Fibroblast of lung (primary cell): ENCODE measurements around the gene TEX52. TPM values are rescaled to one million over a fixed set of nuclear protein-coding genes. Genes with fewer than 3 reads are reported as not detected.
A peak's percentile ranks its signal among the peaks of the same experiment; 100 is the strongest.

ENCODE experiments used
- DNase-seq, 2 donors: peaks; one replicate each; pipeline versions ENCODE4 v3.0.0 to v3.0.0-alpha.2; 2010; ENCODE audit warnings: low read depth in 2 of 2
- H2AFZ ChIP-seq: 2 replicates; pipeline ENCODE4 v1.5.1; 2012; ENCODE audit warnings: low read length, control low read depth, inconsistent platforms
- H3K27ac ChIP-seq: 2 replicates; pipeline ENCODE4 v1.5.1; 2011; ENCODE audit warnings: low read length, control low read depth; ENCODE audit not compliant: insufficient read depth
- H3K27me3 ChIP-seq: 2 replicates; pipeline ENCODE4 v1.5.1; 2011; ENCODE audit warnings: mild to moderate bottlenecking, low read length; ENCODE audit not compliant: control insufficient read depth, insufficient read depth
- H3K36me3 ChIP-seq: 2 replicates; pipeline ENCODE4 v1.5.1; 2011; ENCODE audit warnings: low read length; ENCODE audit not compliant: control insufficient read depth, insufficient read depth
- H3K4me1 ChIP-seq: 2 replicates; pipeline ENCODE4 v1.5.1; 2011; ENCODE audit warnings: low read length; ENCODE audit not compliant: control insufficient read depth, insufficient read depth; ENCODE audit errors: extremely low read depth
- H3K4me2 ChIP-seq: 2 replicates; pipeline ENCODE4 v1.5.1; 2011; ENCODE audit warnings: low read length, control low read depth; ENCODE audit not compliant: insufficient read depth; ENCODE audit errors: extremely low read depth
- H3K4me3 ChIP-seq, 4 experiments: fragments of 200-600 bp in 1 of 4; sonication (generic) in 1 of 4; replicated peaks in 1 of 4; 2 replicates each; pipeline ENCODE4 v1.5.1; 2011 to 2016; ENCODE audit warnings: low read length in 4 of 4, low read depth in 3 of 4, mild to moderate bottlenecking in 3 of 4, control low read depth in 2 of 4, inconsistent platforms in 1 of 4, mixed read lengths in 1 of 4; ENCODE audit not compliant: insufficient read depth in 1 of 4; ENCODE audit errors: control extremely low read depth in 1 of 4
- H3K79me2 ChIP-seq: 2 replicates; pipeline ENCODE4 v1.5.1; 2012; ENCODE audit warnings: mild to moderate bottlenecking, low read length, inconsistent platforms; ENCODE audit not compliant: control insufficient read depth, insufficient read depth
- H3K9ac ChIP-seq: 2 replicates; pipeline ENCODE4 v1.5.1; 2011; ENCODE audit warnings: mild to moderate bottlenecking, low read length, control low read depth; ENCODE audit not compliant: insufficient read depth
- H3K9me3 ChIP-seq: 2 replicates; pipeline ENCODE4 v1.5.1; 2012; ENCODE audit warnings: low read depth, low read length; ENCODE audit not compliant: control insufficient read depth, insufficient read depth
- H4K20me1 ChIP-seq: 2 replicates; pipeline ENCODE4 v1.5.1; 2011; ENCODE audit warnings: low read length; ENCODE audit not compliant: control insufficient read depth, insufficient read depth; ENCODE audit errors: extremely low read depth
- EZH2 ChIP-seq: IDR thresholded peaks from 2 replicates; pipeline ENCODE4 v1.5.1; 2012; ENCODE audit warnings: low read length, control low read depth, mild to moderate bottlenecking; ENCODE audit errors: missing control alignments
- polyA plus RNA-seq, 2 donors: library from polyadenylated mRNA; depleted of rRNA in 1 of 2; stranded (reverse) in 1 of 2; unstranded in 1 of 2; fragments of >200 nt; gene quantifications; 2 replicates each; pipeline ENCODE4 v1.2.1, GENCODE V29; 2011 to 2012; ENCODE audit warnings: missing spikeins in 1 of 2
- total RNA-seq: library from RNA; depleted of rRNA; stranded (reverse); fragments of >200 nt; gene quantifications from 2 replicates; pipeline ENCODE4 v1.2.1, GENCODE V29; 2014
- TF ChIP-seq, protein P1 (sequence below), 2 donors: IDR thresholded peaks in 1 of 2; conservative IDR thresholded peaks in 1 of 2; 1 replicate in 1 of 2; 2 replicates in 1 of 2; pipeline ENCODE4 v1.5.1; 2011 to 2012; ENCODE audit warnings: low read length in 2 of 2, control low read depth in 1 of 2, inconsistent platforms in 1 of 2, low read depth in 1 of 2, mild to moderate bottlenecking in 1 of 2

TEX52 gene
- total and polyA plus RNA-seq, 2 donors (not counting 1 experiment from before 2014, with no cell fraction given), result not detected

DNA sequence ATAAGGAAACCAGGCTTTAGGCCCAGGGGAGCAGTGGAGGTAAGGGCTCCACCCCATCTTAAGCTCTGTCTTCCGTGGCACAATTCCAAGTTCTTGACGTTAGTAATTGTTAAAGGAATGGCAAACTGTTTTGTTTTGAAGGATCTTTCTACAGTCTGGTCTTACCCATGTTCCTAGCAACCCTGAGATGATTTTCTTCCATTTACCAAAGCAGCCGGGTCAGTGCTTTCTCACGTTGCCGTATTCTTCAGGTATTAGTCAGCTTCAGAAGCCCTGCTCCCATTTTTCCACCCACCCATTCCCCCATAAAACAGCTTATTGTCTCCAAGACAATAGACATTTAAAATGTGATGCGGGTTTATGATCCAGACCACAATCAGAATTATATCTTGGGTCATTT, 32.3 kb downstream of the TEX52 start:
- Histone ChIP-seq H3K36me3 (peaks cover 5% of the 10 kb centered on the region), H2AFZ (no peak overlapping the region), H3K4me1 (no peaks in the 10 kb centered on the region), H3K27ac (no peak overlapping the region), H3K79me2 (no peaks in the 10 kb centered on the region), H3K9ac (no peak overlapping the region), H3K27me3 (no peaks in the 10 kb centered on the region), H3K4me3 (no peak overlapping the region), H3K4me2 (no peak overlapping the region), H4K20me1 (no peaks in the 10 kb centered on the region), H3K9me3 (no peaks in the 10 kb centered on the region)
- TF ChIP-seq, protein P1, sequence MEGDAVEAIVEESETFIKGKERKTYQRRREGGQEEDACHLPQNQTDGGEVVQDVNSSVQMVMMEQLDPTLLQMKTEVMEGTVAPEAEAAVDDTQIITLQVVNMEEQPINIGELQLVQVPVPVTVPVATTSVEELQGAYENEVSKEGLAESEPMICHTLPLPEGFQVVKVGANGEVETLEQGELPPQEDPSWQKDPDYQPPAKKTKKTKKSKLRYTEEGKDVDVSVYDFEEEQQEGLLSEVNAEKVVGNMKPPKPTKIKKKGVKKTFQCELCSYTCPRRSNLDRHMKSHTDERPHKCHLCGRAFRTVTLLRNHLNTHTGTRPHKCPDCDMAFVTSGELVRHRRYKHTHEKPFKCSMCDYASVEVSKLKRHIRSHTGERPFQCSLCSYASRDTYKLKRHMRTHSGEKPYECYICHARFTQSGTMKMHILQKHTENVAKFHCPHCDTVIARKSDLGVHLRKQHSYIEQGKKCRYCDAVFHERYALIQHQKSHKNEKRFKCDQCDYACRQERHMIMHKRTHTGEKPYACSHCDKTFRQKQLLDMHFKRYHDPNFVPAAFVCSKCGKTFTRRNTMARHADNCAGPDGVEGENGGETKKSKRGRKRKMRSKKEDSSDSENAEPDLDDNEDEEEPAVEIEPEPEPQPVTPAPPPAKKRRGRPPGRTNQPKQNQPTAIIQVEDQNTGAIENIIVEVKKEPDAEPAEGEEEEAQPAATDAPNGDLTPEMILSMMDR (conservative IDR thresholded peaks at IDR 0.05 in 1 of 2, IDR thresholded peaks at IDR 0.05 in 1 of 2; ENCODE audit: low read depth in 1 of 2, low read length in 2 of 2), result no peak
- no peak for TF ChIP-seq EZH2
- peak in 1 of 2 donors; percentile 70 for DNase-seq

DNA sequence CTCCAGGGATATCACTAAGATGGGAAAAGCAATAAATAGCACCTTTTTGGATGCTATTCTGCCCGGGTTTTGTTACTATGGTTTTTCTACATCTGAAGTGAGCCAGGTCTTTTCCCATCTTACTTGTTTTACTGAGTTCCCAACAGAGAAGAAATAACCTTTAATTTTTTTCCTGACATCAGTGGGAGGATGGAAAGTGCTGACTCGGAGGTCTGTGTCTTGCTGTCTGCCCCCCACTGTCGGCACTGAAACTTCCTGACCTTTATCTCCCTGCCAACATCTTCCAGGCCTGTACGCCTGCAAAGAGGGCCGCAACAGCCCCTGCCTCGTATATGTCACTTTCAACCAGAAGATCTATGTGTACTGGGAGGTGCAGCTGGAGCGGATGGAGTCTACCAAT, 33.4 kb downstream of the TEX52 start:
- no peak overlapping the region for H3K4me3 ChIP-seq
- no peaks in the 10 kb centered on the region for H3K4me1 ChIP-seq
- no peak overlapping the region for H3K27ac ChIP-seq
- no peak overlapping the region for H3K4me2 ChIP-seq
- no peak for DNase-seq
- H3K79me2 ChIP-seq, result no peaks in the 10 kb centered on the region
- TF ChIP-seq, protein P1 (conservative IDR thresholded peaks at IDR 0.05 in 1 of 2, IDR thresholded peaks at IDR 0.05 in 1 of 2; ENCODE audit: low read depth in 1 of 2, low read length in 2 of 2), result no peak
- no peak for TF ChIP-seq EZH2
- no peaks in the 10 kb centered on the region for H3K9me3 ChIP-seq
- H3K27me3 ChIP-seq, result no peaks in the 10 kb centered on the region
- peaks cover 5% of the 10 kb centered on the region for H3K36me3 ChIP-seq
- H4K20me1 ChIP-seq, result no peaks in the 10 kb centered on the region
- no peak overlapping the region for H2AFZ ChIP-seq
- no peak overlapping the region for H3K9ac ChIP-seq

DNA sequence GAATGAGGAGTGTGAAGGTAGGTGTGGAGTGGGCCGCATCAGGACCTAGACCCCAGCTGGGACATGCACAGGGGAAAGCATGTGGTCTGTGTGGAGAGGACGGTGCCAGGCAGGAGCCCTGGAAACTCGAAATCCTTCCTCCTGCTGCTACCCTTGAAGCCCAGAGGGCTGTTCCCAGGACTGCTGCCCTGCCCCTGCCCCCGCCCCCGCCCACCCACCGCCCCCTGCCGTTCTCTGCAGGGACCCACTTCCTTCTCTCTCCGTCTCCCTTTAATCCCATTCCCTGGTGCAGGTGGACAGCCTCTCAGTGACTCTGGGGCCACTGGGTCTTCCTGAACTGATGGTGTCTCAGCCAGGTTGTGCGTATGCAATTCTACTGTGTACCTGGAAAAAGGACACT, 36.4 kb downstream of the TEX52 start:
- Histone ChIP-seq H3K27me3 (no peaks in the 10 kb centered on the region), H3K4me3 (no peak overlapping the region), H3K27ac (no peak overlapping the region), H3K9me3 (no peaks in the 10 kb centered on the region), H3K4me1 (no peaks in the 10 kb centered on the region), H3K36me3 (peaks cover 10% of the 10 kb centered on the region), H3K79me2 (peaks cover 2% of the 10 kb centered on the region), H4K20me1 (no peaks in the 10 kb centered on the region), H3K9ac (no peak overlapping the region), H3K4me2 (no peak overlapping the region), H2AFZ (no peak overlapping the region)
- TF ChIP-seq EZH2, result no peak
- TF ChIP-seq, protein P1 (conservative IDR thresholded peaks at IDR 0.05 in 1 of 2, IDR thresholded peaks at IDR 0.05 in 1 of 2; ENCODE audit: low read depth in 1 of 2, low read length in 2 of 2), result no peak
- no peak for DNase-seq
